OCI-LY7 (cell line): ENCODE results near the gene CDHR2. TPM values are rescaled to one million over a fixed set of nuclear protein-coding genes. Genes with fewer than 3 reads are reported as not detected.
A peak's percentile ranks its signal among the peaks of the same experiment; 100 is the strongest.

ENCODE experiments used
- BruUV-seq: library from RNA; stranded (reverse); fragments of 400-500 nt; replicated peaks from 2 replicates; lab custom pipeline; 2021; lab: Mats Ljungman, UMichigan
- CTCF ChIA-PET: fragments of 300-600 bp; sonication (Branson Sonifier 250); formaldehyde crosslinking; loops from one replicate; lab custom pipeline; 2022; ENCODE audit warnings: antibody characterized with exemption; ENCODE audit not compliant: unreplicated experiment; lab: Charles Lee
- POLR2A ChIA-PET: fragments of 300-600 bp; sonication (Branson Sonifier 250); formaldehyde crosslinking; loops from one replicate; lab custom pipeline; 2022; ENCODE audit warnings: antibody characterized with exemption; lab: Charles Lee
- DNase-seq: peaks from one replicate; pipeline ENCODE4 v3.0.0-alpha.2; 2015; ENCODE audit warnings: low spot score
- H2AFZ ChIP-seq: fragments of 200-600 bp; sonication (generic), shearing (Covaris generic); 2 replicates; pipeline ENCODE4 v1.6.1; 2014; ENCODE audit warnings: mild to moderate bottlenecking, antibody characterized with exemption, low read length, moderate library complexity
- H3K27ac ChIP-seq: fragments of 200-600 bp; sonication (generic); 2 replicates; pipeline ENCODE4 v1.5.1; 2014; ENCODE audit warnings: mixed run types, low read depth, mild to moderate bottlenecking, moderate library complexity, low read length, inconsistent platforms; ENCODE audit not compliant: poor library complexity, severe bottlenecking
- H3K36me3 ChIP-seq: fragments of 200-600 bp; sonication (generic); 2 replicates; pipeline ENCODE4 v1.6.1; 2014; ENCODE audit warnings: mild to moderate bottlenecking, antibody characterized with exemption, low read length, moderate library complexity, mixed read lengths; ENCODE audit not compliant: insufficient read depth
- H3K4me1 ChIP-seq: fragments of 200-600 bp; sonication (generic); 2 replicates; pipeline ENCODE4 v1.5.1; 2014; ENCODE audit warnings: mild to moderate bottlenecking, low read length; ENCODE audit not compliant: insufficient read depth, poor library complexity, severe bottlenecking
- H3K4me2 ChIP-seq: fragments of 200-600 bp; sonication (generic); 2 replicates; pipeline ENCODE4 v1.6.1; 2014; ENCODE audit warnings: mild to moderate bottlenecking, low read length
- H3K4me3 ChIP-seq: fragments of 200-600 bp; sonication (generic); 2 replicates; pipeline ENCODE4 v1.5.1; 2014; ENCODE audit warnings: mild to moderate bottlenecking, low read depth, low read length; ENCODE audit not compliant: poor library complexity, severe bottlenecking
- H3K79me2 ChIP-seq: fragments of 200-600 bp; sonication (generic); 2 replicates; pipeline ENCODE4 v1.6.1; 2016; ENCODE audit warnings: low read depth, mild to moderate bottlenecking, low read length, moderate library complexity, mixed read lengths; ENCODE audit not compliant: insufficient read depth
- H3K9me2 ChIP-seq: fragments of 200-600 bp; sonication (generic); 2 replicates; pipeline ENCODE4 v1.6.1; 2016; ENCODE audit warnings: mild to moderate bottlenecking, low read length, mixed read lengths; ENCODE audit not compliant: insufficient read depth
- H3K9me3 ChIP-seq: fragments of 200-600 bp; sonication (generic); 2 replicates; pipeline ENCODE4 v1.6.1; 2014; ENCODE audit warnings: mild to moderate bottlenecking, mixed run types, low read length, mixed read lengths
- H4K20me1 ChIP-seq: fragments of 200-600 bp; sonication (generic); 2 replicates; pipeline ENCODE4 v1.6.1; 2014; ENCODE audit warnings: mild to moderate bottlenecking, antibody characterized with exemption, low read length, moderate library complexity, mixed read lengths; ENCODE audit not compliant: insufficient read depth
- CTCF ChIP-seq: fragments of 200-600 bp; sonication (generic); conservative IDR thresholded peaks from 2 replicates; pipeline ENCODE4 v1.5.1; 2014; ENCODE audit warnings: mild to moderate bottlenecking, antibody characterized with exemption, low read length, moderate library complexity, mixed read lengths
- EZH2phosphoT487 ChIP-seq: fragments of 200-600 bp; sonication (generic); IDR thresholded peaks from 2 replicates; pipeline ENCODE4 v1.6.1; 2018; ENCODE audit warnings: low read depth, borderline replicate concordance, mild to moderate bottlenecking, mixed run types, antibody characterized with exemption, low read length, moderate library complexity, mixed read lengths
- intact Hi-C: fragments of 100-400 bp; cut with micrococcal nuclease; formaldehyde crosslinking; loops from one replicate; pipeline ENCODE4 v1.10.0; 2022; ENCODE audit not compliant: unreplicated experiment
- total RNA-seq, 2 experiments: library from RNA; depleted of rRNA in 1 of 2; stranded (reverse); fragments of >200 nt in 1 of 2; shearing (Covaris generic) in 1 of 2; gene quantifications; 2 replicates each; pipeline ENCODE4 v1.2.3, GENCODE V29; 2014 to 2022

CDHR2 gene
- total RNA-seq, 2 experiments from 2014 or later = 0.25 to 3.8 TPM

GRCh38 chr5:176535664-176536131 lies 13.4 kb upstream of the CDHR2 start:
- ChIA-PET CTCF (interaction anchor here (1.0 kb wide), 1 partner anchor 88 kb away, joined by 4 read pairs; no protein-coding TSS in a partner anchor), POLR2A (interaction anchor here (0.5 to 2.8 kb wide), 11 partner anchors 8 to 589 kb away, joined by 3 to 9 read pairs (median 4); partner anchors contain the start of genes FAF2, HIGD2A and NOP16)
- no peak for TF ChIP-seq CTCF
- TF ChIP-seq EZH2phosphoT487 = no peak
- Histone ChIP-seq H3K79me2 (peaks cover 50% of the 10 kb centered on the region), H3K27ac (peak overlapping the region; percentile 99), H3K4me3 (peak overlapping the region; percentile 79), H3K9me3 (no peaks in the 10 kb centered on the region), H3K36me3 (peaks cover 53% of the 10 kb centered on the region), H4K20me1 (0 out of 2 replicates have a peak, but pooled peaks cover 7% of the 10 kb centered on the region), H3K9me2 (no peaks in the 10 kb centered on the region), H3K4me2 (peak overlapping the region; percentile 95), H2AFZ (no peak overlapping the region), H3K4me1 (peaks cover 71% of the 10 kb centered on the region)
- intact Hi-C loops = loop anchor here (2.0 to 10.0 kb wide), 2 partner anchors 87 to 469 kb away; partner anchors contain the start of genes FAF2 and UIMC1
- DNase-seq = peak; percentile 44
- BruUV-seq = TSS peak; percentile 93

GRCh38 chr5:176536132-176536901 lies 12.8 kb upstream of the CDHR2 start:
- Histone ChIP-seq H3K4me1 (peaks cover 71% of the 10 kb centered on the region), H3K79me2 (peaks cover 50% of the 10 kb centered on the region), H3K4me2 (peak overlapping the region; percentile 95), H3K9me3 (no peaks in the 10 kb centered on the region), H3K36me3 (peaks cover 48% of the 10 kb centered on the region), H3K4me3 (peak overlapping the region; percentile 79), H3K9me2 (no peaks in the 10 kb centered on the region), H2AFZ (no peak overlapping the region), H4K20me1 (0 out of 2 replicates have a peak, but pooled peaks cover 7% of the 10 kb centered on the region), H3K27ac (peak overlapping the region; percentile 99)
- no peak for TF ChIP-seq CTCF
- no peak for TF ChIP-seq EZH2phosphoT487
- ChIA-PET CTCF (interaction anchor here (1.0 kb wide), 1 partner anchor 89 kb away, joined by 4 read pairs; no protein-coding TSS in a partner anchor), POLR2A (interaction anchor here (0.5 to 3.5 kb wide), 15 partner anchors 8 to 588 kb away, joined by 3 to 24 read pairs (median 4); partner anchors contain the start of gene FAF2)
- DNase-seq = peak; percentile 93
- BruUV-seq = no TSS peak
- intact Hi-C loops = loop anchor here (2.0 to 10.0 kb wide), 2 partner anchors 88 to 468 kb away; partner anchors contain the start of genes FAF2 and UIMC1
